Type B pancreatic cell (in vitro differentiated cells): Measurements from ENCODE around the gene RND1. TPM values are rescaled to one million over a fixed set of nuclear protein-coding genes. Genes with fewer than 3 reads are reported as not detected.
A peak's percentile ranks its signal among the peaks of the same experiment; 100 is the strongest.
"Not testable (repeated sequence)": the region's sequence is repeated elsewhere in the genome, so short reads cannot be mapped to it uniquely, and the experiment has no call there.

Experiments used
- DNase-seq: peaks from one replicate; pipeline ENCODE4 v3.0.0; 2021; ENCODE audit warnings: mixed read lengths; ENCODE audit not compliant: unreplicated experiment; ENCODE audit errors: extremely low spot score
- H3K27ac Mint-ChIP-seq: 2 replicates; pipeline ENCODE4 v1.8.0; 2021; ENCODE audit warnings: mild to moderate bottlenecking, mixed read lengths
- H3K27me3 Mint-ChIP-seq: 2 replicates; pipeline ENCODE4 v1.8.0; 2021; ENCODE audit warnings: mixed read lengths
- H3K36me3 Mint-ChIP-seq: 2 replicates; pipeline ENCODE4 v1.8.0; 2021; ENCODE audit warnings: mixed read lengths
- H3K4me1 Mint-ChIP-seq: one replicate; pipeline ENCODE4 v1.8.0; 2021; ENCODE audit warnings: mixed read lengths; ENCODE audit not compliant: unreplicated experiment
- H3K4me3 Mint-ChIP-seq: 2 replicates; pipeline ENCODE4 v1.8.0; 2021; ENCODE audit warnings: mild to moderate bottlenecking, mixed read lengths
- H3K9me3 Mint-ChIP-seq: 2 replicates; pipeline ENCODE4 v1.8.0; 2021; ENCODE audit warnings: mixed read lengths
- total RNA-seq: library from RNA; stranded (reverse); gene quantifications from 2 replicates; pipeline ENCODE4 v1.2.1, GENCODE V29; 2021; ENCODE audit warnings: low replicate concordance
- TF ChIP-seq, protein P1 (sequence below): fragments of 200-600 bp; sonication (generic); conservative IDR thresholded peaks from 2 replicates; pipeline ENCODE4 v1.5.0; 2021; ENCODE audit warnings: antibody characterized with exemption, mild to moderate bottlenecking

The RND1 gene
- total RNA-seq, 1 donor from 2014 or later = 6.9 TPM

DNA sequence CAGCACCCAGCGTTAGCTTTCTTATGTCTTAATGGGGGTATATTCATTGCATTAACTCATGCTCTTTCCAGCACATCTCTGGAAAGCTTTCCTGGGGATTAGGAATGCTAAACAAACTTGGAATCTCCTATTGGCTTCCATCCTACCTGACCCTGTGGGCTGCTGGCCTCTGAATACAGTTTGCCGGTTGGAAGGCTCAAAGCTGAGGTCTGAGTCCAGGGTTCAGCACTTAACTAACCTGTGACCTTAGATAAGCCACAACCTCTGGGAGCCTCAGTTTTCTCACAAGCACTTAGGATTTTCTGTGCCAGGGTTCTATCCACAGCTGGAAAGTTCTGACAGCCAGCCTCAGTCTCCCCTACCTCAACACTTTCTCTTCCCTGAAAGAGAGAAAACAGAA is 12.9 kb upstream of the RND1 start:
- Mint-ChIP-seq H3K4me1 (peaks cover 35% of the 10 kb centered on the region), H3K27ac (no peak overlapping the region), H3K36me3 (no peaks in the 10 kb centered on the region), H3K27me3 (peaks cover 3% of the 10 kb centered on the region), H3K4me3 (no peak overlapping the region), H3K9me3 (no peaks in the 10 kb centered on the region)
- TF ChIP-seq, protein P1, sequence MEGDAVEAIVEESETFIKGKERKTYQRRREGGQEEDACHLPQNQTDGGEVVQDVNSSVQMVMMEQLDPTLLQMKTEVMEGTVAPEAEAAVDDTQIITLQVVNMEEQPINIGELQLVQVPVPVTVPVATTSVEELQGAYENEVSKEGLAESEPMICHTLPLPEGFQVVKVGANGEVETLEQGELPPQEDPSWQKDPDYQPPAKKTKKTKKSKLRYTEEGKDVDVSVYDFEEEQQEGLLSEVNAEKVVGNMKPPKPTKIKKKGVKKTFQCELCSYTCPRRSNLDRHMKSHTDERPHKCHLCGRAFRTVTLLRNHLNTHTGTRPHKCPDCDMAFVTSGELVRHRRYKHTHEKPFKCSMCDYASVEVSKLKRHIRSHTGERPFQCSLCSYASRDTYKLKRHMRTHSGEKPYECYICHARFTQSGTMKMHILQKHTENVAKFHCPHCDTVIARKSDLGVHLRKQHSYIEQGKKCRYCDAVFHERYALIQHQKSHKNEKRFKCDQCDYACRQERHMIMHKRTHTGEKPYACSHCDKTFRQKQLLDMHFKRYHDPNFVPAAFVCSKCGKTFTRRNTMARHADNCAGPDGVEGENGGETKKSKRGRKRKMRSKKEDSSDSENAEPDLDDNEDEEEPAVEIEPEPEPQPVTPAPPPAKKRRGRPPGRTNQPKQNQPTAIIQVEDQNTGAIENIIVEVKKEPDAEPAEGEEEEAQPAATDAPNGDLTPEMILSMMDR = no peak
- no peak for DNase-seq

DNA sequence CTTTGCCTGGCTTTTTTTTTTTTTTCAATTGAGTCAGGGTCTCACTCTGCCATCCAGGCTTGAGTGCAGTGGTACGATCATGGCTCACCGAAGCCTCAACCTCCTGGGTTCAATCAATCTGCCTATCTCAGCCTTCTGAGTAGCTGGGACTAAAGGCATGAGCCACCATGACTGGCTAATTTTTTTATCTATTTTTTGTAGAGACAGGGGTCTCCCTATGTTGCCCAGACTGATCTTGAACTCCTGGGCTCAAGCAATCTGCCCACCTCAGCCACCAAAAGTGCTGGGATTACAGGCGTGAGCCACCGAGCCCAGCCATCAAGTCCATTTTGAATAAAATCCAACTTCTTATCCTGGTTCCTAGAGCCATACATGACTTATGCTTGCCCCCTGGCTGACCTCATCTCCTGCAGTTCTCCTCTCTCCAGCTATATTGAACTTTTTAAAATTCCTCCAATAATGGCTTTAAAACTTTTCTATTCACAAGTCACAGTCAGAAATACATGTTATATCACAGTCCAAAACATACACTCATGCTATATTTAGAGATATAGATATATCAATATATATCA is 10.4 kb upstream of the RND1 start:
- TF ChIP-seq, protein P1 = no peak
- peaks cover 22% of the 10 kb centered on the region for H3K4me1 Mint-ChIP-seq
- H3K9me3 Mint-ChIP-seq = no peaks in the 10 kb centered on the region
- DNase-seq = no peak
- no peak overlapping the region for H3K27ac Mint-ChIP-seq
- H3K4me3 Mint-ChIP-seq = no peak overlapping the region
- no peaks in the 10 kb centered on the region for H3K36me3 Mint-ChIP-seq
- no peaks in the 10 kb centered on the region for H3K27me3 Mint-ChIP-seq

DNA sequence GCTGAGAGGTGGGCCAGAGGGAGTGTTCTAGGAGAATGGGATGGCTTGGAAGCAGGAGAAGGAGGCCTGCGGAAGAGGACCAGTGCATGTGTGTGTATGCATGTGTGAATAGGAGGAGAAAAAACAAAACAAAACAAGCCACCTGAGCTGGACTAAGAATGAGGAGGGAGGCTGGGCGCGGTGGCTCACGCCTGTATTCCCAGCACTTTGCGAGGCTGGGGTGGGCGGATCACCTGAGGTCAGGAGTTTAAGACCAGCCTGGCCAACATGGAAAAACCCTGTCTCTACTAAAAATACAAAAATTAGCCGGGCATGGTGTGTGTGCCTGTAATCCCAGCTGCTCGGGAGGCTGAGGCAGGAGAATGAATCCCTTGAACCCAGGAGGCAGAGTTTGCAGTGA is 7.9 kb upstream of the RND1 start:
- not testable (repeated sequence) for DNase-seq, H3K9me3 Mint-ChIP-seq, H3K27ac Mint-ChIP-seq, H3K4me3 Mint-ChIP-seq, H3K27me3 Mint-ChIP-seq, H3K36me3 Mint-ChIP-seq
- peaks cover 12% of the 10 kb centered on the region for H3K4me1 Mint-ChIP-seq

DNA sequence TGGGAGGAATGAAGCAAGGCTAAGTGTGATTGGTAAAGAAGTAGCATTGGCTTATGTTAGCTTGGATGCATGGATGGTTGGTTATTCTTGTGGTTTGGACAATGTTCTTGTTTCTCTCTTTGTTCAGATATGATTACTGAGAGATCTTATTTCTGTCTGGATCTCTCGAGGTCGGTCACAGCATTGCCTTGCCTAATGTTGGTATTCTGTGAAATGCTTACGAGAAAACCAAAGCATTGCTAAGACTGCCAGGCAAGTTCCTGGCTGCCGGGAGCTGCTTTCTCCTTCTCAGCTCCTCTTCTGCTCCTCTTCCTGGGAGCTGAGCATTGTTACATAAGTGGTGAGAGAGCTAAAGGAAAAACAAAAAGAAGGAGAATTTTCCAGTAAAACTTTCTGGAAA is 7.4 kb upstream of the RND1 start:
- Mint-ChIP-seq H3K9me3 (no peaks in the 10 kb centered on the region), H3K36me3 (no peaks in the 10 kb centered on the region), H3K4me1 (peaks cover 12% of the 10 kb centered on the region), H3K27me3 (no peaks in the 10 kb centered on the region), H3K4me3 (no peak overlapping the region), H3K27ac (peak overlapping the region; percentile 14)
- TF ChIP-seq, protein P1 = no peak
- no peak for DNase-seq

- Mint-ChIP-seq H3K27me3 (peaks cover 13% of the 10 kb centered on the region), H3K4me3 (no peak overlapping the region)
Observed at GRCh38 chr12:48869191-48869590, 3.5 kb upstream of the RND1 start.

DNA sequence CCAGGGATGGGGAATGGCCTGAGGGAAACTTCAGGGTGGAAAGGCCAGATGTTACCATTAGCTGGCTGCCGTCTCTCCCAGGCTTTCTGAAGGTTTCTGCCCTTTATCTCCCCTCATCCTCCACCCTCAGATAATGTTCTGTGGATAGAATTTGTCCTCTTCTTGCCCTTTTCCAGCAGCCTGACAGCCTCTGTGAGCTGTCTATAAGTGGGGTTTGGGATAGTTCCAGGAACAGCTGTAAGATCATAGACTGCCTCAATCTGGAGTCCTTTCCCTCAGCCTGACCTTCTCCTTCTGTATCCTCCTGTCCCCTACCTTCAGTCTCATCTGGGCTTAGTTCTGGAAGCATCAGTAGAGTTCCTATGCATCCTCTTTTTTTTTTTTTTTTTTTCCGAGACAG is 2.8 kb upstream of the RND1 start:
- DNase-seq = no peak
- Mint-ChIP-seq H3K36me3 (no peaks in the 10 kb centered on the region), H3K27me3 (peaks cover 19% of the 10 kb centered on the region), H3K4me1 (peaks cover 30% of the 10 kb centered on the region), H3K27ac (no peak overlapping the region), H3K9me3 (no peaks in the 10 kb centered on the region), H3K4me3 (no peak overlapping the region)
- TF ChIP-seq, protein P1 = no peak

More at GRCh38 chr12:48869191-48869590, 3.5 kb upstream of the RND1 start:
- no peak for DNase-seq
- Mint-ChIP-seq H3K9me3 (no peaks in the 10 kb centered on the region), H3K27ac (no peak overlapping the region), H3K4me1 (peaks cover 23% of the 10 kb centered on the region), H3K36me3 (no peaks in the 10 kb centered on the region)
- TF ChIP-seq, protein P1 = no peak
